Left cardiac atrium (tissue), 4 donors: ENCODE measurements around the gene TENM3. TPM values are rescaled to one million over a fixed set of nuclear protein-coding genes. Genes with fewer than 3 reads are reported as not detected.

Source experiments
- ATAC-seq, 2 donors: fragments of 200-7000 bp; cut with Tn5 transposase; one replicate each; pipeline ENCODE4 v1.9.1; 2020; ENCODE audit warnings: mild to moderate bottlenecking in 2 of 2, moderate library complexity in 2 of 2
- DNase-seq: peaks from one replicate; pipeline ENCODE4 v3.0.0-alpha.2; 2020
- intact Hi-C, 2 donors: fragments of 100-400 bp; cut with DNase I; formaldehyde crosslinking; loops; one replicate each; pipeline versions ENCODE4 v1.14.1 to v1.15.1; 2022 to 2023
- total RNA-seq, 2 donors: library from RNA; stranded (reverse); fragmentation: NEBNext Ultra II Directional; extraction: Animal tissue kit (Norgen Biotek cat#: 25700); gene quantifications; one replicate each; pipeline ENCODE4 v1.2.1, GENCODE V29; 2021
- donor health status: DM: no; HTN: yes; CAD: no.
- donor health status: DM: no; HTN: yes; CAD: no; lungs with severe emphysema.
- donor health status: DM: yes; HTN: yes; CAD: no.
- donor health status: Dilated cardiomyopathy.

TENM3 gene
- total RNA-seq, 2 donors from 2014 or later, result 6.6 to 9.2 TPM

GRCh38 chr4:182246401-182247205, 3.4 kb downstream of the TENM3 start:
- ATAC-seq (peak; percentile 30 to 67), DNase-seq (no peak)
- intact Hi-C loops, result no loop called here

- DNase-seq (no peak), ATAC-seq (no peak)
- intact Hi-C loops, result no loop called here
These were observed 5.1 kb downstream of the TENM3 start for GRCh38 chr4:182248295-182248694.

- ATAC-seq (no peak), DNase-seq (no peak)
- intact Hi-C loops, result no loop called here
These were observed 7.2 kb downstream of the TENM3 start for GRCh38 chr4:182250446-182250845.

- DNase-seq (no peak), ATAC-seq (no peak)
- intact Hi-C loops, result no loop called here
These were observed 7.9 kb downstream of the TENM3 start for GRCh38 chr4:182251116-182251515.

GRCh38 chr4:182252220-182252619, 9.0 kb downstream of the TENM3 start:
- ATAC-seq, result no peak
- intact Hi-C loops, result no loop called here

GRCh38 chr4:182254026-182254780, 11.0 kb downstream of the TENM3 start:
- no peak for DNase-seq
- intact Hi-C loops, result no loop called here

More at GRCh38 chr4:182252220-182252619, 9.0 kb downstream of the TENM3 start:
- no peak for DNase-seq

GRCh38 chr4:182255441-182256190, 12.4 kb downstream of the TENM3 start:
- DNase-seq (no peak), ATAC-seq (no peak)
- intact Hi-C loops, result no loop called here

More at GRCh38 chr4:182254026-182254780, 11.0 kb downstream of the TENM3 start:
- ATAC-seq, result no peak

GRCh38 chr4:182257016-182257415, 13.8 kb downstream of the TENM3 start:
- intact Hi-C loops, result no loop called here
- no peak for ATAC-seq
- DNase-seq, result no peak

GRCh38 chr4:182257503-182257902, 14.3 kb downstream of the TENM3 start:
- DNase-seq (no peak), ATAC-seq (no peak)
- intact Hi-C loops, result no loop called here

- DNase-seq, result no peak
- intact Hi-C loops, result no loop called here
These were observed 15.3 kb downstream of the TENM3 start for GRCh38 chr4:182258441-182259000.

GRCh38 chr4:182261651-182262223, 18.5 kb downstream of the TENM3 start:
- intact Hi-C loops, result no loop called here
- DNase-seq, result no peak
- no peak for ATAC-seq

More at GRCh38 chr4:182258441-182259000, 15.3 kb downstream of the TENM3 start:
- ATAC-seq, result no peak

GRCh38 chr4:182263562-182263961, 20.4 kb downstream of the TENM3 start:
- intact Hi-C loops, result no loop called here

GRCh38 chr4:182264139-182264752, 21.0 kb downstream of the TENM3 start:
- intact Hi-C loops, result no loop called here
- no peak for ATAC-seq
- no peak for DNase-seq

More at GRCh38 chr4:182263562-182263961, 20.4 kb downstream of the TENM3 start:
- no peak for DNase-seq
- no peak for ATAC-seq

GRCh38 chr4:182265881-182266280, 22.7 kb downstream of the TENM3 start:
- ATAC-seq (no peak), DNase-seq (no peak)
- intact Hi-C loops, result no loop called here

- intact Hi-C loops, result no loop called here
- no peak for ATAC-seq
- no peak for DNase-seq
These were observed 23.8 kb downstream of the TENM3 start for GRCh38 chr4:182267048-182267447.

- intact Hi-C loops, result no loop called here
- ATAC-seq (no peak), DNase-seq (no peak)
These were observed 25.8 kb downstream of the TENM3 start for GRCh38 chr4:182268966-182269365.

GRCh38 chr4:182271731-182272130, 28.5 kb downstream of the TENM3 start:
- ATAC-seq (no peak), DNase-seq (no peak)
- intact Hi-C loops, result no loop called here

- ATAC-seq (no peak), DNase-seq (no peak)
- intact Hi-C loops, result no loop called here
These were observed 28.9 kb downstream of the TENM3 start for GRCh38 chr4:182272151-182272550.
